SHP77 treated with DMSO at 0.1 percent for 48 hours (cell line): ENCODE measurements around the gene AAK1.
"Not testable (repeated sequence)": the region's sequence is repeated elsewhere in the genome, so short reads cannot be mapped to it uniquely, and the experiment has no call there.

ENCODE experiments used
- DNase-seq: peaks from one replicate; lab custom pipeline; 2025; lab: John Stamatoyannopoulos, UW

AAK1 gene

GRCh38 chr2:69624611-69625010 lies 18.9 kb downstream of the AAK1 start:
- no peak for DNase-seq

- no peak for DNase-seq
These were observed 19.4 kb downstream of the AAK1 start for GRCh38 chr2:69624131-69624530.

- DNase-seq = no peak
These were observed 20.3 kb downstream of the AAK1 start for GRCh38 chr2:69623236-69623635.

GRCh38 chr2:69622805-69623204 lies 20.7 kb downstream of the AAK1 start:
- DNase-seq = not testable (repeated sequence)

GRCh38 chr2:69622017-69622540 lies 21.5 kb downstream of the AAK1 start:
- DNase-seq = not testable (repeated sequence)

- DNase-seq = no peak
These were observed 22.1 kb downstream of the AAK1 start for GRCh38 chr2:69621440-69621839.

- no peak for DNase-seq
These were observed 22.7 kb downstream of the AAK1 start for GRCh38 chr2:69620870-69621269.

- no peak for DNase-seq
These were observed 23.8 kb downstream of the AAK1 start for GRCh38 chr2:69619725-69620124.

- no peak for DNase-seq
These were observed 25.2 kb downstream of the AAK1 start for GRCh38 chr2:69618362-69618761.

GRCh38 chr2:69617744-69618143 lies 25.8 kb downstream of the AAK1 start:
- DNase-seq = no peak

- no peak for DNase-seq
These were observed 26.8 kb downstream of the AAK1 start for GRCh38 chr2:69616755-69617154.

- DNase-seq = no peak
These were observed 27.6 kb downstream of the AAK1 start for GRCh38 chr2:69615969-69616368.

GRCh38 chr2:69615078-69615625 lies 28.4 kb downstream of the AAK1 start:
- no peak for DNase-seq

- DNase-seq = no peak
These were observed 30.8 kb downstream of the AAK1 start for GRCh38 chr2:69612707-69613106.

GRCh38 chr2:69612200-69612599 lies 31.3 kb downstream of the AAK1 start:
- DNase-seq = no peak

- DNase-seq = no peak
These were observed 35.4 kb downstream of the AAK1 start for GRCh38 chr2:69608109-69608508.

- not testable (repeated sequence) for DNase-seq
These were observed 36.8 kb downstream of the AAK1 start for GRCh38 chr2:69606771-69607170.

- DNase-seq = no peak
These were observed 38.3 kb downstream of the AAK1 start for GRCh38 chr2:69605284-69605683.

- DNase-seq = no peak
These were observed 38.7 kb downstream of the AAK1 start for GRCh38 chr2:69604836-69605235.

GRCh38 chr2:69604026-69604678 lies 39.4 kb downstream of the AAK1 start:
- no peak for DNase-seq

GRCh38 chr2:69603146-69603743 lies 40.3 kb downstream of the AAK1 start:
- no peak for DNase-seq

- no peak for DNase-seq
These were observed 42.3 kb downstream of the AAK1 start for GRCh38 chr2:69601179-69601612.

- no peak for DNase-seq
These were observed 43.1 kb downstream of the AAK1 start for GRCh38 chr2:69600425-69600824.
